HG03460 (cell line): Measurements from ENCODE around the gene LAMC1.
"Not testable (repeated sequence)": the region's sequence is repeated elsewhere in the genome, so short reads cannot be mapped to it uniquely, and the experiment has no call there.

ENCODE experiments used
- ATAC-seq: cut with Tn5 transposase; IDR thresholded peaks from one replicate; pipeline ENCODE4 v1.9.1; 2021; ENCODE audit not compliant: unreplicated experiment

LAMC1 gene

DNA sequence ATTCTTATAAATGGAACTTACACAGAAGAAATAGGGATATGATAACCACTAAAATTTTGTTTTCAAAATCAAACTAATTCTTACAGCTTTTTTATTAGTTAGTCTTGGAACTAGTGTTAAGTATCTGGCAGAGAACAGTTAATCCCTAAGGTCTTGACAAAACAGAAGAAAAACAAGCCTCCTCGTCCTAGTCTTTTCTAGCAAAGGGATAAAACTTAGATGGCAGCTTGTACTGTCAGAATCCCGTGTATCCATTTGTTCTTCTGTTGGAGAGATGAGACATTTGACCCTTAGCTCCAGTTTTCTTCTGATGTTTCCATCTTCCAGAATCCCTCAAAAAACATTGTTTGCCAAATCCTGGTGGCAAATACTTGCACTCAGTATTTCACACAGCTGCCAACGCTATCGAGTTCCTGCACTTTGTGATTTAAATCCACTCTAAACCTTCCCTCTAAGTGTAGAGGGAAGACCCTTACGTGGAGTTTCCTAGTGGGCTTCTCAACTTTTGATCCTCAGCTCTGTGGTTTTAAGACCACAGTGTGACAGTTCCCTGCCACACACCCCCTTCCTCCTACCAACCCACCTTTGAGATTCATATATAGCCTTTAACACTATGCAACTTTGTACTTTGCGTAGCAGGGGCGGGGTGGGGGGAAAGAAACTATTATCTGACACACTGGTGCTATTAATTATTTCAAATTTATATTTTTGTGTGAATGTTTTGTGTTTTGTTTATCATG lies 120.5 kb downstream of the LAMC1 start:
- ATAC-seq, result no peak

DNA sequence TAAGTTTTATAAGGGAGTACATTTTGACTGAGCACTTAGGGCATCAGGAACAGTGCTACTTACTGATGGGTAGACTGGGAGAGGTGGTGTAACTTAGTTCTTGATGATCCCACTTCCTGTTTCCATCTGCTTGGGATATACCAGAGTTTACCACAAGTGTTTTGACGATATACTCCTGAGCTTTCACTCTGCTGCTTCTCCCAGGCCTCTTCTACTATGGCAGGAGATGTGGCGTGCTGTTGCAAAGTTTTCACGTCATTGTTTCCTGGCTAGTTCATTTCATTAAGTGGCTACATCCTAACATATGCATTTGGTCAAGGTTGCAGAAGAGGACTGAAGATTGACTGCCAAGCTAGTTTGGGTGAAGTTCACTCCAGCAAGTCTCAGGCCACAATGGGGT lies 121.5 kb downstream of the LAMC1 start:
- ATAC-seq, result no peak

DNA sequence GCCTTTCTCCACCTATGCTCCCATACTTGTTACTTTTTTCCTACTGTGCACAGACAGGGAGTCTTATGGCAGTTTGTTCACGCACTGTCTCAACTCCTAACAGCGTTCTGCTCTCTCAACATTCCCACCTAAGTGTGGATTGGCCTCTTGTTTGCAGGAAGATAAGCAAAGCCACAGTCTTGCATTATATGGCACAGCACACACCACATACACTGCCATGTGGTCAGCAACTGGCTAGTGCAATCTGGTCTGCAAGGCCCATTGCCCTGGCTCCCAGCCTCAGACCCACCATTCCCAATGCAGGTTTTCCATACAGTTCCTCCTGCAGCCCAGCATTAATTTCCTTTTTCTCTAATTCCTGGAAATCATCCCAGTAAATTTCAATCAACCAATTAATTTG lies 124.5 kb downstream of the LAMC1 start:
- no peak for ATAC-seq

DNA sequence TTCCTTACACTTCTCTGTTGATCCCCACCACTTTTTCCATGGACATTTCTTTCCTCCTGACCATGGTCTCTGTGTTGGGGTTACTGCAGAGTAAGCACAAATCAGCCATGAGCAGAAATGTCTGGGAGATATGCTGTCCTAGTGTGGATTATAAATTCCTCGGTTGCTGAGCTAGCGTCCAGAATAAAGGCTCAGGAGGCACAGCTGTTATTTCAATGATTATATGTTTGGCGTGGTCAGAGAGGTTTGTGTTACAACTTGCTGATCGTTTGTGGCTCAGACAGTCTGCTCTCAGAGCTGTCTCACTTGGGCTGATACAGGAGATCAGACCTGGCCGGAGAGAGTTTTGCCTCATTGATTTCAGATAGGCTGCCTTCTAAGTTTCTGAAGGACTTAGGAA lies 125.4 kb downstream of the LAMC1 start:
- ATAC-seq, result no peak

DNA sequence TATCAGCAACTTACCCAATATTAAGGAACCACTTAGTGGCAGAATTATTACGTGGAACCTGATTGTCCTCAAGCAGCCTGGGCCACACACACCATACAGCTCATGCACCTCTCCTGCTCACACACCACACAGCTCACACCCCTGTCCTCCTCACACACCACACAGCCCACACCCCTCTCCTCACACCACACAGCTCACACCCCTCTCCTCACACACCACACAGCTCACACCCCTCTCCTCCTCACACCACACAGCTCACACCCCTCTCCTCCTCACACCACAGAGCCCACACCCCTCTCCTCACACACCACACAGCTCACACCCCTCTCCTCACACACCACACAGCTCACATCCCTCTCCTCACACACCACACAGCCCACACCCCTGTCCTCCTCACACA lies 126.1 kb downstream of the LAMC1 start:
- no peak for ATAC-seq

DNA sequence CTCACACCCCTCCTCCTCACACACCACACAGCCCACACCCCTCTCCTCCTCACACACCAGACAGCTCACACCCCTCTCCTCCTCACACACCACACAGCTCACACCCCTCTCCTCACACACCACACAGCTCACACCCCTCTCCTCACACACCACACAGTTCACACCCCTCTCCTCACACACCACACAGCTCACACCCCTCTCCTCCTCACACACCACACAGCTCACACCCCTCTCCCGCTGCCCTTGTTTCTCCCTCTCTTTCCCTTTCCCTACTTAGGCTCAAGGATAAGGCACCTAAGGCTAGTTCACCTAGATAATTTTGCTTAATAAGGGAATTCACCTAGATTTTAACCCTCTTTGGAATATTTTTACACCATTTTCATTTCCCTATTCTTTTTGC lies 126.8 kb downstream of the LAMC1 start:
- ATAC-seq, result not testable (repeated sequence)

DNA sequence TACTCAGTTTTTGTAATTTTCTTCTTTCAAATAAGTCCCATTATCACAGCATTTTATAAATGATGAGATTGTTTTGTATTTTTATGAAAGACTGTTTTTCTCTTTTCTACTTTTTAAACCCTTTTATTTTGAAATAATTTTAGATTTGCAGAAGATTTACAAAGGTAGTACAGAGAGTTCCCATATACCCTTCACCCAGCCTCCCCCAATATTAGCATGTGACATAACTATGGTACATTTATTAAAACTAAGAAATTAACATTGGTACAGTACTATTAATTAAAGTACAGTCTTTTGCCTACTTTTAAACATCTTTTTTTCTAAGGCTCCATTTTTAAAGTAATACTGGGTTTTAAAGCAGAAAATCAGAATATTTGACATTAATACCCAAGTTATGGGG lies 127.2 kb downstream of the LAMC1 start:
- no peak for ATAC-seq

DNA sequence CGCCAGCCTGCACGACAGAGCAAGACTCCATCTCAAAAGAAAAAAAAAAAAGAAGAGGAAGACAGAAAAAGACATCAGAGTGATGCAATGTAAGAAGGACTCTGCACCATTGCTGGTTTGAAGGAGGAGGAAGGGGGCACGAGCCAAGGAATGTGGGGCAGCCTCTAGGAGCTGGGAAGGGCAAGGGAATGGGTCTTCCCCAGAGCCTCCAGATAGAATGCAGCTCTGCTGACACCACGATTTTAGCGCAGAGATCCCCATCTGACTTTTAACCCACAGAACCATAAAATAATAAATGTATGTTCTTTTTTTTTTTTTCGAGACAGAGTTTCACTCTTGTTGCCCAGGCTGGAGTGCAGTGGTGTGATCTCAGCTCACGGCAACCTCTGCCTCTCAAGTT lies 129.0 kb downstream of the LAMC1 start:
- ATAC-seq, result no peak

DNA sequence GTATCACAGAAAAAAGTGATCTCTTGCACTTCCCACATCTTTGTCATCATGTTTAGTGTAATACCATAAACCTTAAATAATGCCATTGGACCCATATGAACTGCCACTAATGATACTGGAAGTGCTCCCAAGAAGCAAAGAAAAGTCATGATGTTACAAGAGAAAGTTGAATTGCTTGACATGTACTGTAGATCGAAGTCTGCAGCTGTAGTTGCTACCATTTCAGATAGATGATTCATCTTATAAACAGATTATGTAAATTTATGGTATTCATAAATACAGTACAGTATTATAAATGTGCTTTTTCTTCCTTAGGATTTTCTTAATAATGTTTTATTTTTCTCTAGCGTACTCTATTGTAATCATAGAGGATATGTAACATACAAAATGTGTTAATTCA lies 132.7 kb downstream of the LAMC1 start:
- ATAC-seq, result no peak

DNA sequence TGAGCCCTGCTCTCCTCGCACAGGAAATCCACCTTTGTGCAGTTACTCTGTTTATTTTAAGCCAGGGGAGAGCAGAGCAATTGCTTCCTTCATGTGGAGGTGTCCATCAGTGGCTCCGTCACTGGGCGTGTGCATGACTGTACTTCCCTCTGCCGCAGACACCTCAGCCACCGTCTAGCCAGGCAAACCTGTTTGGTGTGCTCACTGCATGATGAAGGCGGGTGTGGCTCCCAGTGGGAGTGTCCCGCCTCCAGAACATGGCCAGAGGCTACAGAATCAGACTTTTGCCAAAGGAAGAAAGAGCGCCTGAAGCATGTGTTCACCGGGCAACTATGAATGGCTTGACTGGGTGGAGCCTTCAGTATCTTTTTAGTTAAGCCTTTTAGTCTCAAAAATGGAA lies 136.7 kb downstream of the LAMC1 start:
- no peak for ATAC-seq

DNA sequence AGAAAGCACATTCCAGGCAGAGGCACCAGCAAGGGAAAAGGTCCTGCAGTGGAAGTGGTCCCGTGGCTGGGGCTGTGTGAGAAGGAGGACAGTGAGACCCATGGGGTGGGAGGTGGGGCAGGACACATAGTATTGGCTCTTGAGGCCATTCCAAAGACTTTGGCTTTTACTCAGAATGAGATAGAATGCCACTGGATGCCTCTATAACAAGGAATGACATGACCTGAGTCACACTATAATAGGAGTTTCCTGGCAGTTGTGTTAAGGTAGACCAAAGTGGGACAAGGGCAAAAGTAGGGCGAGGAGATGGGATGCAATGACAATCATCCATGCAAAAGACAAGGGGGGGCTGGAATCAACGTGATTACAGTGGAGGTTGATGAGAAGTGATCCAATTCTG lies 138.2 kb downstream of the LAMC1 start:
- ATAC-seq, result no peak

DNA sequence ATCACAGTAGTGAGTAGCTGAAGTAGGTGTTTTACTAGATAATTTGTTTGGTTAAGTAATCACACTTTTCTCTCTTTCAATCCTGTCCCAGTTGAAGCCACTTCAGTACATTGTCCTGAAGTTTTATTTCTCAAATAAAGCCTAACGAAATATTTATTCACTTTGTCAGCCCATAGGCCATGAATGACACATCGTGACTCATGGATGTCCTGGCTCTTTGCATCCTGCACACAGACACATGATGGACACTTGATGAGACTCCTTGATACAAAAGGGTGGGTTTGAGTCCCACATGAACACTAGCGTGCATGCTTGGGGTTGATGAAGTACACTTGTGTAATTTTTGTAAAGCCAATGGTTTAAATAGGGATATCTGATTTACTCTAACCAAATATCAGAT lies 140.1 kb downstream of the LAMC1 start:
- ATAC-seq, result no peak

DNA sequence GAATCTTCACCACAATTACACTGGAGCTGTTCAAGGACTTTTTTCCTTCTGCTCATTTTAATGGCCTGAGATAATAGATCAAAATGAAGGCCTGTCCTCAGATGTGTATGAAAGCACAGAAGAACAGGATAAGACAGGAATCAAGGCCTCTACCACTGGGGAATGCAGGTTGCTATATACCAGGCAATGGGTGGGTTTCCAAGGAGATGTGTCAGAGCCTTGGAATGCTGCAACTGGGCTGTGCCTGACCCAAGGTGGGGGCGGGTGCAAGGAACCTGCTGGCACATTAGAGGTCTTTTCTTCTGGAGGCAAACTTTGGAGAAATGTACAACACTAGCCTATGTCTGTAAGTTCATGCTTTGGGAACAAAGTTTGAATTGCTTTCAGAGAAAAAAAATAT lies 141.1 kb downstream of the LAMC1 start:
- ATAC-seq, result no peak

DNA sequence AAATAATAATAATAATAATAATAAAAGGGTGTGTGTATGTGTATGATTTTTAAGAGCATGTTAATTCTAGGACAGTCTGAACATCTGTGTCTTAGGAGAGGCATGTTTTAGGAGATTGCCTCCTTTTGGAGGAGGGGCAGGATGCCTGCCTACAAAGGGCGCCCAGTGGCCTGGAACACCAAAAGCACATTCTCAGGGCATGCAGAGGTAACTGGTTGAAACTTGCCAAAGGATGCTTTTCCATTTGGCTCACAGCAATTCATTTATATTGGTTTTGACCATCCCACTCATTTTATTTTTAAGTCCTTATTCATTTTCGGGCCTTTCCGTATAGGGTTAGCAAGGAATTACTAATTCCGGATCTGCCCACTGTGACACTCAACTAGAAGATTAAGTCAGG lies 141.7 kb downstream of the LAMC1 start:
- ATAC-seq, result no peak

DNA sequence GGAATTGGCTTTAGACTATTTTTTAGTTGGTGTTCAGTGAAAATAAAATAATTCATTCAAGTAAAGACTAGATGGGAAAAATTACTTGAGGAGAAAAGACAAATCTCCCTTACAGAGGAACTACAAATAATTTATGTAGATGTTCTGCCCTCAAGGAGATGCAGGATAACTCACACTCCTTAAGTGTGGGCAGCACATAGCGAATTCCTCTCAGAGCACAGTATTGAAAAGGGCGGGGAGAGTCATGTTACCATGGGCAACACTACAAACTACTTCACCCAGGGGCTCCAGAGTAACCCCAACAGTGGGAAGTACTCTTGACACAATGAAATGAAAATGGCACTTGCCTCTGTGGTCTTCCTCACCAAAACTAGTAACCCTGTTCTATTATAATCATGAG lies 142.2 kb downstream of the LAMC1 start:
- no peak for ATAC-seq

DNA sequence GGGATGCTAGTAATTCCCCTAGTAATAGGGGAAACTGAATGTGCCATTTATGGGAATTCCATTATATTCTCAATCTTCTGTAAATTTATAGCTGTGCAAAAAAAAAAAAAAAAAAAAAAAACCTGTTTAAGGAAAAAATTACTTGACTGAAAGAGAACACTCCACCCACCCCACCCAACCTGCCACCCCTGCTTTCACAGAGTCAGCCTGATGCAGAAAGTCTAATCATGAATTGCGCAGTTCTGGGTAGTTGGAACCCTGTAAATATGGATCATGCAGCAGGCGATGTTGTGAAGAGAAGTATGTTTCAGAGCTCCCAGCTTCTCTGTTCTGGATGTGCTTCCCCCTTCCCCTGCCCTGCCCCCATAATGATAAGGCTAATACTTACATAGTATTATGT lies 143.2 kb downstream of the LAMC1 start:
- no peak for ATAC-seq

DNA sequence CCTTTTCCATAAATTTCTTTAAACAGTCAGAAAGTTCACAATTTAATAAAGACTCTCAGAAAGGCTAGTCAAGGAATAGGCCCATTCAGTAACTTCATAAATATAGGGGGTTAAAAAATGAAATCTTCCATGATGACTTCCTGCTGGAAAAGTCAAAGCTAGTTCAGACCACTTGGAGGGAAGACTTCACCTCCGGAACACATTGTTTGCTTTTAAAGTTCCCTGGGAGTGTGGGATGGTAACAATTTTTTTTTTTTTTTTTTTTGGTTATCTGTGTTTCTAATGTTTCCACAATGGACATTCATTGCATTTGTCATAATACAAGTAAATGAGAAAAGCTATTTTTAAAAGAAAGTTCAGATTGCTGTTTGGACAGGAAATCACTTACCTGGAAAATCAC lies 144.5 kb downstream of the LAMC1 start:
- no peak for ATAC-seq

DNA sequence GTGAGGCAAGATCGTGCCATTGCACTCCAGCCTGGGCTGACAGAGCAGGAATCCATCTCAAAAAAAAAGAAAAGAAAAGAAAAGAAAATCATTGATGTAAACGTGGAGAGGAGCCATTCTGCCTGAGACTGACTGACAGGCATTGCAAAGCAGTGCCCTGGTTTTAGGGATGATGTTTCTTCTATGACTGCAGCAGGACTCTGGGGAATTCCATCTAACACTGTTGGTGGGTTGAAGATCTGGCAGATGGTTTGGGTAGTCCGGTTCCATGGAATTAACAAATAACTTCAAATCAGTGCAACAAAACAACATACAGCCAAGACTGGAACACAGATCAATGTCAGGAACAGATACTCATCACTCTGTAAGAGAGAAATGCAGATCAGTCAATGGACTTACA lies 145.1 kb downstream of the LAMC1 start:
- ATAC-seq, result no peak

DNA sequence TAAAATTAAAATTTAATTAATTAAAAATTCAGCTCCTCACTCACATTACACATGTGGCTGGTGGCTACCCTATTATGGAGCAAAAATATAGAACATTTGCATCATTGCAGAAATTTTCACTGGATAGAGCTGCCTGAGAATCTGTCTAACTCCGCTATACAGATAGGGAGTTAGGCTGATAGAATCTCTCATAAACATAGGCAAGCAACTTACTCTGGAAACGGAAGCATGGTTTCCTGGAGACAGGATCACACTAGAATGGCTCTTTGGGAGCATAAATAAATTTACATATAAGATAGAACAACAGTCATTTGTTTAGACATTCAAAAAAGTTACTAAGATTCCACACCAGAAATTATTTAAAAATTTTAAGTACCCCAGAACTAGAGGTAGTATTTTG lies 150.6 kb downstream of the LAMC1 start:
- no peak for ATAC-seq

DNA sequence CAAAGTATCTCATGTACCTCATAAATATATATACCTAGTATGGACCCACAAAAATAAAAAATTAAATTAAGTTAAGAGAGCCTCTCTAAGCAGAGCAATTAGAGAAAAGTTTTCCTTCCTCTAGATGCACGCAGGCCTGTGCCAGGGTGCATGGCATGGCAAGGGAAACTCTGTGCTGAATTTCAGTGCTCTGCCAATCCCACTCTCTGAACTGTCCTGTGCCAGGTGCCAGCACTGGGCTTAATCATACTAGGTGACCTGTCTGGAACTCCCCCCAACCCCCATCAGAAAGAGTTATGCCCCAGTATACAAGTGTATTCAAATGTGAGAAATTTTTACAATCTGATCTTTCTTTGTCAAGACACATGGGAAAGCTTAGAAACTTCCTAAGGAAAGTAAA lies 152.4 kb downstream of the LAMC1 start:
- no peak for ATAC-seq

DNA sequence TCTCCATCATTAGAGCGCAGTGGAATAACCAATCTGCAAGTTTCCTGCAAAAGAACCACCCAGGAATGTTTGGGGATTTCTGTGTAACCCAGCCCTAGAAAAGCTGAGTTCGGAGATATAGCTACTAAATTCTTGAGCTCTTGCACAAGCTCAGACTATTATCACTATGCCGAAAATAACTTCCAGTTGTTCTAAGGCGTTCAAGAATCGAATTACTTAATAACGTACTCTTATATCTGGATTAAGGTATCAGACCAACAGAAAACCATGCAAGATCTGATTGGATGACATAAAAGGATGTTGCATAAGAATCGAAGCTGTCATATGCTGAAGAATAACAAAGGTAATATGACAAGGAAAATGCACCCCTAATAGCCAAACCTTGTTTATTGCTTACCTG lies 155.3 kb downstream of the LAMC1 start:
- no peak for ATAC-seq

DNA sequence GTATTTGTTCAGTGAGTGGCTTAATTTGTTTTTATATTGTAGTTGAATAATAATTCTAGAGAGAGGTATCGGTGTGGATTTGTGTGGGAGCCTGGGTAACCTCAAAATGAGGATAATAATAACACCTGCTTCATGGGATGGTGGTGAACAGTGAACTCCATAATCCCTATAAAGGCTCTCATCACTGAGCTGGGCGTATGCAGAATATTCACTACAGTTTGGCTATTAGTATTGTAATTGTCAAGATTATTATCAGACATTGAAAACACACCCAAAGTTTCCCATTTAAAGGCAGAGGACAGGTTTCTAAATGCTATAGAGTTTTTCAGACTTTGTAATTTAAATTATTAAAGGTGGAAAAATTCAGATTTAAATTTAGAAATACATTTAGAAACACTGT lies 155.8 kb downstream of the LAMC1 start:
- ATAC-seq, result no peak

DNA sequence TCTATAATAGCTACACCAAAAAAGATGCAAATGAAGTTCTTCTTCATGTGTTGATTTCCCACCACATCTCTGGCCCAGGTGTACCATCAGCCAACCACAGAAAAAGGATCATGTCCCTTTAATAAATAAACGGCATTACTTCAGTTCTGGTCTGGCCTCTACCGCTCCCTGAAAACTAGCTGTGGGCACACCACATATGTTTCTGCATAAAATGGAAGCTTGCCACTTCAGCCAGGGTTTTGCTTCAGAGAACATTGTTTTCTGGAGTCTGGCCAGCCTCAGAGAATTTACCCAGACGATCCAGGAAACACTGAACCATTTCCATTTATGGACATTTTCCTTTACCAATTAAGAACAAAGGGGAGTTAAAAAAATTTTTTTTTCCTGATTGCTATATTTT lies 157.0 kb downstream of the LAMC1 start:
- ATAC-seq, result no peak
